Measurements from ENCODE around the gene RAB3D. TPM values are rescaled to one million over a fixed set of nuclear protein-coding genes. Genes with fewer than 3 reads are reported as not detected.
"Not testable (repeated sequence)": the region's sequence is repeated elsewhere in the genome, so short reads cannot be mapped to it uniquely, and the experiment has no call there.

RAB3D gene, protein sequence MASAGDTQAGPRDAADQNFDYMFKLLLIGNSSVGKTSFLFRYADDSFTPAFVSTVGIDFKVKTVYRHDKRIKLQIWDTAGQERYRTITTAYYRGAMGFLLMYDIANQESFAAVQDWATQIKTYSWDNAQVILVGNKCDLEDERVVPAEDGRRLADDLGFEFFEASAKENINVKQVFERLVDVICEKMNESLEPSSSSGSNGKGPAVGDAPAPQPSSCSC
- 0.17 and 0.74 TPM in 2 replicates for total RNA-seq (2014; rRNA removed; shearing (Covaris generic))

DNA sequence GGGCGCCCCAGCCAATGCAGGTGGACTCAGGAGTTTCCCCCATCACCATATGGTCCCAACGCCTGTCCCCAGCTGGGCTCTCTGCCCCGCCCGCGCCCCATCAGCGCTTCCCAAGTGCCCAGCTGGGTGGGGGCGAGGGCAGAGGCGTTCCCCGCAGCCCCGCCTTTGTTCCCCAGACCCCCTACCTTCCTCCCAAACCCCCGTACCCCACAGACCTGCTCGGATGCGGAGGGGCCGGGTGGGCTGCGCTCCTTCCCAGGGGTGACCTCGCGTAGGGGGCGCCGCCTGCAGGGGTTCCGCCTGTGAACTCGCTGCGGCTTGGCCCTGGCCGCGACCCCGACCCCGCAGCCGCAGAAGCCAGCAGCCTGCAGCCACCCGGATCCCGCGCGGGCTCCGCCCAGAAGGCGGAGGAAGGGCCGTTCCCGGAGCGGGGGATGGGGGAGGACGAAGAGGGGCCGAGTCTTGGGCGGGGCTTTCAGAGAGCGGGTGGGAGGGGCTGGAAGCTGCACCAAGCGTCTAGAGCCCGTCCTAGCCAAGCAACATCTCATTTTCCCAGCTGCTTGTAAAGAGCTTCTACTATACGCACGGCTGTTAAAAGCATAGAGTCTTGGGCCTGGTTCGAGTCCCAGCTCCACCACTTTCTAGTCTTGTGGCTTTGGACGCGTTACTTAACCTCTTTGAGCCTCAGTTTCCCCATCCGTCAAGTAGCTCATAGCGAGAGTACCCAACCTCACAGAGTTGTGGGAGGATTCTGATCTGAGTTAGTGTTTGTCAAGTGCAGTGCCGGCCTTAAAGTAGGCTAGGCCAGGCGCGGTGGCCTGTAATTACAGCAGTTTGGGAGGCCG is at the start of gene RAB3D:
RAB3D (minus strand) TSS at position 404 of the 845 bp plus-strand sequence. CDS start 2,258 bp downstream, outside the sequence.
- DNase-seq (ENCODE audit: low read depth): peak; percentile 62

DNA sequence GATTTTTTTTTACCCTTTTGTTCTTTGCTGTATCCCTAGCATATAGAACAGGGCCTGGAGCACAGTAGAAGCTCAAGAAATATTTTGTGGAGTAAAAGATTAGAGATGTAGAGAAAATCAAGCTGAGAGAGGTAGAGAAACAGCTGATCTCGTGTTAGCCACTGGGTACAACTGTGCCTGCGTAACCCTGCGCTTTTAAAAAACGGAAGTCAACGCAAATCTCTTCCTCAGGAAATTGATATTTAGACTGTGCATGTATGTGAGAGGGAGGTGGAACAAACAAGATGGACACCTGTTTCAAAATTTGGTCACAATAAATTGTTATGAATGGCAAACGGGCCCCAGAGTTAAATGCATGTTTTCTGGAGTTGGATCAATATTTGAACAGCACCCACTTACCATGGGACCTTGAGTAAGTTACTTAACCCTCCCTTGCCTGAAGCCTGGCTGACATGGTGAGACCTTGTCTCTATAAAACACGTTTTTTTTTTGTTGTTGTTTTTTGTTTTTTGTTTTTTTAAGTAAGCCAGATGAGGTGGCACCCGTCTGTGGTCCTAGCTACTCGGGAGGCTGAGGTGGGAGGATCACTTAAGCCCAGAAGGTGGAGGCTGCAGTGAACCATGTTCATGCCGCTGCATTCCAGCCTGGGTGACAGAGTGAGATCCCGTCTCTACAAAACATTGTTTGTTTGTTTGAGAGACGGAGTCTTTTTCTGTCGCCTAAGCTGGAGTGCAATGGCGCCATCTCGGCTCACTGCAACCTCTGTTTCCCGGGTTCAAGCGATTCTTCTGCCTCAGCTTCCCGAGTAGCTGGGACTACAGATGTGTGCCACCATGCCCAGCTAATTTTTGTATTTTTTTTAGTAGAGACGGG is 47.9 kb upstream of the RAB3D start:
- no peak for DNase-seq (ENCODE audit: low read depth)

DNA sequence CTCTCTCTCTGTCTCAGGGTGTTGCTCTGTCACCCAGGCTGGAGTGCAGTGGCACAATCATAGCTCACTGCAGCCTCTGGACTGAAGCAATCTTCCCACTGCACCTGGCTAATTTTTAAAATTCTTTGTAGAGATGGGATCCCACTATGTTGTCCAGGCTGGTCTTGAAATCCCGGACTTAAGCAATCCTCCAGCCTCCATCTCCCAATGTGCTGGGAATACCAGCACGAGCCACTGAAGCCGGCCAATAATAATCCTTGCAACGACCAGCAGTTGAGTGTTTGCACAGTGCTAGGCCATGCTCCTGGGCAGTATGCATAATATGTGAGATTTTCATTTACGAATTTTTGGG is 45.3 kb upstream of the RAB3D start:
- DNase-seq (ENCODE audit: low read depth): no peak

DNA sequence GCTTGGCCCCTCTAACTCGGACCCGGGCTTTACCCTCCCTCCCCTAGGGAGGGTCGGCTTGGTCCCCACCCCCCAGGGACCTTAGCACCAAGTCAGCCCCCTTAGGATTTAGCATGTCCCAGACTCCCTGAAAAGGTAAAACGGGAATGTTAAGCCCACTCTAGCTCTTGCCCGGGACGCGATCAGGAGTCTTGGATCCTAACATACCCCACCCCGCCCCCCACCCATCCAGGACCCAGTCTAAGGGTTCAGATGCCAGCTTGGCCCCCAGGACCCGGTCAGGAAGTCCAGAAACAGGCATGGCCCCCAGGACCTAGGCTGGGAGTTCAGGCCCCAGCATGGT is 44.2 kb upstream of the RAB3D start:
- no peak for DNase-seq (ENCODE audit: low read depth)

DNA sequence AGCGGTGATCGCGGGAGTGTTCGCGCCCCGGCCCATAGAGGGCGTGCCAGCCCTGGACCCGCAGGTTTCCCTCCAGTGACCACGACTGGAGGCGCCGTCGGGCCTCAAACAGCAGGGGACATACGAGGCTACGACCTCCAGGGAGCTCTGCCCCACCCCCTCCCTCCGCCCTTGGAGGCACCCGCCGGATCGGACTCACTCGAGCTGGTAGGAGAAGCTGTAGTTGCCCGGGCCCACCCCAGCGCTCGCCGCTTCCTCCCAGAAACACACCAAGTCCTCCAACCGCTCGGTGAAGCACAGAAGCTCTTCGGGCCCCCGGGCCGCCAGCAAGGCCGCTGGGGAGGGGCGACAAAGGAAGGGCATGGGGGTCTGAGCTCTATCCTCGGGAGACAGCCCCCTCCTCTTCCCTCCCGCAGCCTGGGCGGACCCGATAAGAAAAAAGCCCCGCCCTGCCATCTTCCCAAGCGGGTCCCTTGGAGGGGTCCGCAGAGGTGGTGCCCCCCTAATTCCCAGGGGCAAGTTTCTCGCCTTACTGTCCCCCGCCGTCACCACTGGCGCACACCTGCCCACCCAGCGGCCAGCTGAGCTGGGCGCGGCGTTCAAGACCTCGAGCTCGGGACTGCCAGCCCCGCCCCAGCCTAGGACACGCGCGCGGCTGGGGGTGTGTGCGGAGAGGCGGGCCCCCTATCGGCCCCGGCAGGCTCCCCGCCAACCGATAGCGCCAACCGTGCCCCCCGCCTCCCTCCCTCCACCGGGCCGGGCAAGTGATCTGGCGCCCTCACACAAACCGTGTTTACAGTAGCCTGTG is 43.6 kb upstream of the RAB3D start:
- peak; percentile 36 for DNase-seq (ENCODE audit: low read depth)

DNA sequence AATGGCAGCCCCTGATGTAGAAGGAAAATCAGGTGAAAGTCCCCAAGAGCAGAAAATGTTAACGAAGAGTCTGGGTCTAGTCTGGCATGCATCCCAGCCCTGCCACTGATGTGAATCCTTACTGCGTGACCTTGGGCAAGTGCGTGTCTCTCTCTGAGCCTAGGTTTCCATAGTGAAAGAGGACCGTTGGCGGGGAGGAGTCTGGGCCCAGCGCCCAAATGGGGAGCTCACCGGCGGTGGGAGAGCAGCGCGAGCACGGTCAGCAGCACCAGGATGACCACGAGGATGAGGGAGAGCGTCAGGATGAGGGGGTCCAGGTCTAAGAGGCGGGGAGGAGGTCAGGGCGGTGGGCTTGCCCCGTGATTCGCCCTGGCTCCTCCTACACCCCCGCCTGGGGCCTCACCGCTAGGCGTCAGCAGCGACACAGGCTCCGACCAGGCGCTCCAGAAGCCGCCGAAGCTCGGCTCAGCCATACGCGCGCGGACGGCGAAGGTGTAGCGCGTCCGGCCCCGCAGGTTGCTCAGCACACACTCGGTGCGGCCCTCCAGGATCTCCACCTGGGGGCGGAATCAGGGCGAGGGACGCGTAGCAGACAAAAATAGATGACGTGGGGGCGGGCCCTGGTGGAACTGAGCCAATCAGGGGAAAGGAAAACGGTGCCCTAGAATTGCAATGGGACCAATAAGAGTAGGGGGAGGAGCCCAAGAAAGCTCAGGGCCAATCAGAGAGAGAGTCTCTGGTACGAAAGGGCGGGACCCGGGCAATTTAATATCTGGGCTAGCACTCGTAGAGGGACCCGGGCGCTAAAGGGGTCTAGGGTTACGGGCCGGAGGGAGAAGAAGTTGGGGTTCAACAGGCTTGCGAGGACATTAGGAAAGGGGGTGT is 41.4 kb upstream of the RAB3D start:
- peak; percentile 99 for DNase-seq (ENCODE audit: low read depth)

DNA sequence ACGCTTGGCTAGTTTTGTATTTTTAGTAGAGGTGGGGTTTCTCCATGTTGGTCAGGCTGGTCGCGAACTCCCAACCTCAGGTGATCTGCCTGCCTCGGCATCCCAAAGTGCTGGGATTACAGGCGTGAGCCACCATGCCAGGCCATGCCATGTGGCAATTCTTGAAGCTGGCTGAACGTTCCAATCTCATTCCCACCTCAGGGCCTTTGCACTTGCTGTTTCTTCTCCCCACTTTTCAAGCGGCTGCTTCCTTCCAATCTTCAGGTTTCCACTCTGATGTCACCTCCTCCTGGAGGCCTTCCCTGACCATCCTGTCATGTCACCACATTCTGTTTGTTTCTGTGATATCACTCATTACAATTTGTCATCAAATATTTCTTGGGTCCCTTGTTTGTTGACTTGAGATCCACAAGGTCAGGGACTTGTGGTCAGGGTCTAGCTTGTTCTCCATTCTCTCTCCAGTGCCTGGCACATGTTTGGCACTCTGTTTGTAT is 40.4 kb upstream of the RAB3D start:
- DNase-seq (ENCODE audit: low read depth): no peak

DNA sequence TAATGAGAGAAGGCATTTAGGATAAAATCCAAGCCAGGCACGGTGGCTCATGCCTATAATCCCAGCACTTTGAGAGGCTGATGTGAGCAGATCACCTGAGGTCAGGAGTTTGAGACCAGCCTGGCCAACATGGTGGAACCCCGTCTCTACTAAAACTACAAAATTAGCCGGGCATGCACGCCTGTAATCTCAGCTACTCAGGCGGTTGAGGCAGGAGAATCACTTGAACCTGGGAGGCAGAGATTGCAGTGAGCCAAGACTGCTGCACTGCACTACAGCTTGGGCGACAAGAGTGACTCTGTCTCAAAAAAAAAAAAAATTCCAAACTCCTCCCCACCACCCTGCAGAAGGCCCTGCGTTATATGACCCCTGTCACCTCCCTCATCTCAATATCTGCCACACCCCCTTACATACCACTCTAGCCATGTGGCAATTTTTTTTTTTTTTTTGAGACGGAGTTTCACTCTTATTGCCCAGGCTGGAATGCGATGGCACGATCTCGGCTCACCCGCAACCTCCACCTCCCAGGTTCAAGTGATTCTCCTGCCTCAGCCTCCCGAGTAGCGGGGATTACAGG is 39.9 kb upstream of the RAB3D start:
- DNase-seq (ENCODE audit: low read depth): not testable (repeated sequence)

DNA sequence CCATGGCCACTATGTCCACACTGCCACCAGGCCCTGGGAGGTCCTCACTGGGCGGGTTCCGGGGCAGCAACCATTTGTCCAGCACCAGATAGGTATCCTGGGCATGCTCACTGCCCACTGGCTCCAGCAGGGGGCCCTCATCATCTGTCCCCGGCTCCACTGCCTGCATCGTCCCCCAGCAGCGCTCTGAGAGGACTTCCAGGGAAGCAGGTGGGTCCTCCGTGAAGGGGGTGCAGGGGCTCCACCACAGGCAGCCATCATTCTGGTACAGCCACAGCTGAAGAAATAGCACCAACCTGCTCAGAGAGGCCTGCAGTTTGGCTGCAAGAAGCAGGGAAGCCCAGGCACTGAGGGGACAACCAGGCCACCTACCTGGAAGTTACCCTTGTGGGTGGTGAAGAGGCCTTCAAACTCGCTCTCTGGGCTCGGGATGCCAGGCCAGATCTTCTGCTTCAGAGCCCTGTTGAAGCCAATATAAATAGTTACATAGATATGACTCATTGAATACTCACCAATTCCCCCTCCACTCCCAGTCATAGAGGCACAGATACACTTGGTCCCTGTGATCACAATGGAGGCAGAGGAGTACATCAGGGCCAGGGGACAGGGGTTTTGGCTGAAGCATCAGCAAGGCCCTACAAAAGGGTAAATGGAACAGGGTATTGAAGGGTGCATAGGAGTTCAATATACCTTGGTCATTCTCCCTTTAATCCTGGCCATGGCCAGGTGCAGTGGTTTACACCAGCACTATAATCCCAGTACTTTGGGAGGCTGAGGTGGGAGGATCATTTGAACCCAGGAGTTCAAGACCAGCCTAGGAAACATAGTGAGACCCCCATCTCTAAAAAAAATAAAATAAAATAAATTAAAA is 39.1 kb upstream of the RAB3D start:
- peak; percentile 89 for DNase-seq (ENCODE audit: low read depth)

DNA sequence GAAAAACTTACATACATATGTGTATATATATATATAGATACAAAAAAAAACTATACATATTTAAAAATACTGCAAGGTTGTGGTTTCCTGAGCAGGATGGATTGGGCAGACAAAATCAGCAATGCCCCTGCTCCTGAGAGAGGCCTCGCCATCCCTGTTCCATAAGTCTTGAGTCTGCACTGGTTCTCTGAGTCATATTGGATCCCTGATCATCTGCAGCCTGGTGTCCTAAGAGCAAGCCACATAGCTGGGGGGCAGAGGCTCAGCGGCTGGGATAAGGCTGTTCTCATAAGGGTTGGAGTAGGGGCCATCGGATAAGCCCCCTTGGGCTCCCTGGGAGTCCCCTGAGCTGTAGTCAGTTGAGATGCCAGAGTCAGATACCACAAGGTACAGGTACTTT is 38.3 kb upstream of the RAB3D start:
- peak; percentile 68 for DNase-seq (ENCODE audit: low read depth)

DNA sequence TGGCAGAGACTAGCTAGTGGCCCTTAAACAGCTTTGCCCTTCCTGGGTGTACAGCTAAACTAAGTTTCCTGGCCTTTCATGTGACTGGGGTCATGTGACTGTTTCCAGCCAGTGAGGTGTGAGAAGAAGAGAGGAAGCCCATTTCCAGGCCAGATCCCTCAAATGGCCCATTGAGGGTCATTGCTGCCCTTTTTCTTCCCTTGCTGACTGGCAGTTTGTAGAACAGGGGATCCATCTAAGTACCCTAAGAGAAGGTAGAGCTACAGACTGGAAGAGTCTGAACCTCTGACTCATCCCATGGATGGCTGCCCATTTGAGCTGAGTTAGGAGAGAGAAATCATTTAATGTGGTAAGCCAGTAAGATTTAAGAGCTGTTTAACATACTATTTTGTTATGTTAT is 37.8 kb upstream of the RAB3D start:
- DNase-seq (ENCODE audit: low read depth): peak; percentile 96

DNA sequence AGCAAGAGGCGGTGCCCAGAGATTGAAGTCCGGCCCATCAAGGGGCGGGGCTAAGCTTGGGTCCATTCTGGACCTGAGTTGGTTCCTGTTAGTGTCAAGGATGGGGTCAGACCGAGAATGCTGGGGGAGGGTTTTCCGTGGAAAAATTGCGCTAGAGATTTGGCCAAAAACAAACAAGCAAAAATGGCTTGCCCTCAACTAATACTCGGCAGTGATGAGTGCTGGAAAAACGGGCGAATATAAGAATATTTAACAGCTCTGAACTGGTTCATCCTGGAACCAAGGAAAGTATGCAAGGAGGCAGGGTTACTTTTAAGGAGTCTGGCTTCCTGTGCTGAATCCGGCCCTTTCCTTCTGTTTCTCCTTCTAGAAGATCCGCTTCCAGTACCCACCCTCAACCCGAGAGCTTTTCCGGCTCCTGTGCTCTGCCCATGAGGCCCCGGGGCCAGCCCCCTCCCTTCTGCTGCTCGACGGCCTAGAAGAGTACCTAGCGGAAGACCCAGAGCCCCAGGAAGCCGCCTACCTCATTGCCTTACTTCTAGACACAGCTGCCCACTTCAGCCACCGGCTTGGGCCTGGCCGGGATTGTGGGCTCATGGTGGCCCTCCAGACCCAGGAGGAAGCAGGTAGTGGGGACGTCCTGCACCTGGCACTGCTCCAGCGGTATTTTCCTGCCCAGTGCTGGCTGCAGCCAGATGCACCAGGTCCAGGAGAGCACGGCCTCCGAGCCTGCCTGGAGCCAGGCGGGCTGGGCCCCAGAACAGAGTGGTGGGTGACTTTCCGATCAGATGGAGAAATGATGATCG is 35.9 kb upstream of the RAB3D start:
- peak; percentile 32 for DNase-seq (ENCODE audit: low read depth)

DNA sequence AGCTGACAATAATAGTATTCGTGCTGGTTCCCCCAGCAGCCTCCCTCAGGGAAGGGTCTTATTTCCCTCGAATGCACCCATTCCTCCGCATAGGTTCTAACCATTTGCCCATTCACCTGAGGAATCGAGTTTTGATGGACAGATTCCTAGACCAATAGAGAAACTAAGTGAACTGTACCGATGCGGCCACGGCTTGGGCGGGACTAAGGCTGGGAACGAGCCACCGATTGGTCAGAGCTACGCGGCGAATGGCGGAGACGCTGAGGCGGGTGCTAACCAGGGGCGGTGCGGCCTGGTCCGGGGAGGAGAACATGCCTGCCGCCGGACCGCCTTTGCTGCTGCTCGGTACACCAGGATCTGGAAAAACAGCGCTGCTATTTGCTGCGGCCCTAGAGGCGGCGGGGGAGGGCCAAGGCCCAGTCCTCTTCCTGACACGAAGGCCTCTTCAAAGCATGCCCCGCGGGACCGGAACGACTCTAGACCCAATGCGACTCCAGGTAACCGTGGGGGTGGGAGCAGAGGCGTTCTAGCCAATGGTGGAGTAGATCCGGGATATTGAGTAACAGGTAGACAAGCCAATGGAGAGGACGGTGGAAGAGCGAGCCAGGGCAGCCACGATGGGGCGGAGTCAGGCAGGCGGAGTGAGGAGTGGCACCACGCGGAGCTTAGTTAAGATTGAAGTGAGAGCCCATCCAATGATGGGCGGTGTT is 35.1 kb upstream of the RAB3D start, which contains the start of gene SWSAP1:
SWSAP1 (plus strand) TSS at position 234 of the 710 bp plus-strand sequence; CDS start at position 249, 15 bp downstream.
- DNase-seq (ENCODE audit: low read depth): peak; percentile 99

DNA sequence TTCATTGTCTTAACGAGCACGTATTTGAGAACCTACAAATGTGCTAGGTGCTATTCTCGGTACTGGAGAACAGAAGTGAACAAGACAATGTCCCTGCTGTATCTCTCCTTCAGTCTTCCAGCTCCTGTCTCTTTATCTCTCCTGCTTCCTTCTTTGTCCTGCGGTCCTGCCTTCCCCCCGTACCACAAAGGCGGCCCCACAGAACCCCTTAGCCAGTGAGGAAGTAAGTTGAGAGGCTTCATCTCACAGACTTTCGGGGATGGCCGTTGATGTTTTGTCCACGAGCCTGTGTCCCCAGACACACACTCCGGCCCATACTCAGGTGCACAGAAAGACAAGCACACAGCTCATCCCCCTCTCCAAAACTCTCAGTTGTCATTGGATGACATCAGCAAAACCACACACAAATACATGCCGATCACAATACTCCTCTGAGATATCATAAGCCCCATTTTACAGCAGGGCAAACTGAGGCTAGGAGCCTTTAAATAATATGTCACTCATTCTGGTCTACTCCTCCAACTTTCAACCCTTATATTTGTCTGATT is 34.5 kb upstream of the RAB3D start:
- no peak for DNase-seq (ENCODE audit: low read depth)

DNA sequence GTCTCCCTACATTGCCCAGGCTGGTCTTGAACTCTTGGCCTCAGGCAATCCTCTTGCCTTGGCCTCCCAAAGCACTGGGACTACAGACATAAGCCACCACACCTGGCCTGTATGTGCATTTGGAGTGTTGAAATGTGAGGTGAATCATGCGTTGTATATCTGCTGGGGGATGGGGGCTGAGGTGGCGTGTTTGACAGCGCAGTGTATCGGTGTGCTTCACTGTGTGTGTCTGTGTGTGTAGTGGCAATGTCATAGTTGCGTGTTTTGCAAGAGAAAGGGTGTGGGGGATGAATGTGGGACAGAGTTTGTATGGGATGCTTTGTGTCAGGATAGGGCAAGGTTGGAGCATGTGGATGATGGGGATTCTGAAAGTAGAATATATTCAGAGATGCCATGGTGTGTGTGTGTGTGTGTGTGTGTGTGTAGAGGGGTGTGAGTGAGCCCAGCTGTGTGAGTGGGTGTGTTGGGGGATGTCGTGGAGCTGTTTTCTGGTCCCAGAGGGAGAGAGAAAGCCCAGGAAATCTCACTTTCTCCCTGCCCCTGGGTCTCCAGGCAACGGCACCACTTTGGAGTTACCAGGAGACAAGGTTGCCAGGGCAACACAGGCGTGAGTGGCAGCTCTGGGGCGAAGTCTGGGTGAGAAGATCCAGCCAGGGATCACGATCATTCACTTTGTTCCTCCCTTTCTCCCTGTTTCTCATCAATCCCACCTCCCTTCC is 33.9 kb upstream of the RAB3D start:
- peak; percentile 73 for DNase-seq (ENCODE audit: low read depth)

DNA sequence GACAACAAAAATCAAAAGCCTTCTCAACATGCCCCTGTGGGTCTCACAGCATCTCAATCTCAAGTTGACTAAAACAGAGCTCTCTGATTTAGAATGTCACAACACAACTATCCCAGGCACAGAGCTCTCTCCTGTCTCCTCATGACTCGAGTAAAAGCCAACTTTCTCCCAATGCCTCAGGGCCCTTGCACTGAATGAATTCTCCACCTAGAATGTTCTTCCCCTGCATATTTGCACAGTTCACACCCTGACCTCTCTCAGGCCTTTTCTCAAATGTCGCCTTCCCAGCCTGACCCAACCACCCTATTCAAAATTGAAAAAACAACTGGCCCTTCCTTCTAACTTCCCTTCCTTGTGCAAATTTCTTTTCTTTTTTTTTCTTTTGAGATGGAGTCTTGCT is 31.3 kb upstream of the RAB3D start:
- no peak for DNase-seq (ENCODE audit: low read depth)
